Measurements from ENCODE around the gene KLHL28. TPM values are rescaled to one million over a fixed set of nuclear protein-coding genes. Genes with fewer than 3 reads are reported as not detected.
"Not testable (repeated sequence)": the region's sequence is repeated elsewhere in the genome, so short reads cannot be mapped to it uniquely, and the experiment has no call there.

The KLHL28 gene
- polyA plus RNA-seq, 3 donors = 15.1 to 17.3 (median 17.0) TPM

- peak in 1 of 3 donors; percentile 33 for DNase-seq (ENCODE audit: low read depth in 3 of 3, low spot score in 2 of 3)
Measured at GRCh38 chr14:44897845-44898151, 63.9 kb downstream of the KLHL28 start.

- DNase-seq (ENCODE audit: low read depth in 3 of 3, low spot score in 2 of 3) = peak; percentile 77 to 92 (median 85)
Measured at GRCh38 chr14:44897041-44897844, 64.5 kb downstream of the KLHL28 start.

GRCh38 chr14:44896275-44897040 is 65.3 kb downstream of the KLHL28 start:
- DNase-seq (ENCODE audit: low read depth in 3 of 3, low spot score in 2 of 3) = no peak

- no peak for DNase-seq (ENCODE audit: low read depth in 3 of 3, low spot score in 2 of 3)
Measured at GRCh38 chr14:44895716-44896115, 66.0 kb downstream of the KLHL28 start.

GRCh38 chr14:44893535-44893934 is 68.2 kb downstream of the KLHL28 start:
- DNase-seq (ENCODE audit: low read depth in 3 of 3, low spot score in 2 of 3) = no peak

GRCh38 chr14:44891726-44892372 is 69.9 kb downstream of the KLHL28 start:
- DNase-seq (ENCODE audit: low read depth in 3 of 3, low spot score in 2 of 3) = not testable (repeated sequence)

- no peak for DNase-seq (ENCODE audit: low read depth in 3 of 3, low spot score in 2 of 3)
Measured at GRCh38 chr14:44889595-44890471, 71.9 kb downstream of the KLHL28 start.

GRCh38 chr14:44887596-44887955 is 74.2 kb downstream of the KLHL28 start:
- DNase-seq (ENCODE audit: low read depth in 3 of 3, low spot score in 2 of 3) = no peak

- DNase-seq (ENCODE audit: low read depth in 3 of 3, low spot score in 2 of 3) = no peak
Measured at GRCh38 chr14:44886860-44887595, 74.7 kb downstream of the KLHL28 start.

GRCh38 chr14:44880791-44881190 is 81.0 kb downstream of the KLHL28 start:
- DNase-seq (ENCODE audit: low read depth in 3 of 3, low spot score in 2 of 3) = no peak

Other genes with a start within 250 kb of the KLHL28 start
- gene TOGARAM1, start 243 bp upstream of the KLHL28 start, polyA plus RNA-seq (ENCODE audit: insufficient read length in 3 of 3) = 10 to 100 TPM; 33.8 to 41.9 (median 35.7) TPM
- gene PRPF39, start 122.2 kb upstream of the KLHL28 start, polyA plus RNA-seq (ENCODE audit: insufficient read length in 3 of 3) = 10 to 100 TPM; 69.3 to 74.9 (median 74.3) TPM
- 100 to 1,000 TPM; 130 to 143 (median 134) TPM for gene FKBP3, start 172.5 kb upstream of the KLHL28 start, polyA plus RNA-seq (ENCODE audit: insufficient read length in 3 of 3)
- 10 to 100 TPM; 11.8 to 15.2 (median 13.1) TPM for gene FANCM, start 174.0 kb upstream of the KLHL28 start, polyA plus RNA-seq (ENCODE audit: insufficient read length in 3 of 3)